GM18508 (cell line): ENCODE data around the gene TNFRSF19.

Source experiments
- ATAC-seq: cut with Tn5 transposase; IDR thresholded peaks from one replicate; pipeline ENCODE4 v1.9.1; 2021; ENCODE audit warnings: moderate number of reproducible peaks; ENCODE audit not compliant: insufficient read depth, unreplicated experiment

Gene TNFRSF19

GRCh38 chr13:23707674-23708073 lies 137.5 kb downstream of the TNFRSF19 start:
- no peak for ATAC-seq

GRCh38 chr13:23709536-23709935 lies 139.3 kb downstream of the TNFRSF19 start:
- no peak for ATAC-seq

GRCh38 chr13:23710366-23710765 lies 140.2 kb downstream of the TNFRSF19 start:
- ATAC-seq = no peak

- no peak for ATAC-seq
Measured at GRCh38 chr13:23711355-23711754, 141.1 kb downstream of the TNFRSF19 start.

- no peak for ATAC-seq
Measured at GRCh38 chr13:23714672-23715071, 144.5 kb downstream of the TNFRSF19 start.

GRCh38 chr13:23715092-23715761 lies 145.0 kb downstream of the TNFRSF19 start:
- ATAC-seq = no peak

GRCh38 chr13:23715762-23716235 lies 145.6 kb downstream of the TNFRSF19 start:
- no peak for ATAC-seq

- no peak for ATAC-seq
Measured at GRCh38 chr13:23716401-23716800, 146.2 kb downstream of the TNFRSF19 start.

GRCh38 chr13:23718996-23719395 lies 148.8 kb downstream of the TNFRSF19 start:
- ATAC-seq = no peak

GRCh38 chr13:23722726-23723453 lies 152.7 kb downstream of the TNFRSF19 start:
- no peak for ATAC-seq

- no peak for ATAC-seq
Measured at GRCh38 chr13:23723471-23723870, 153.3 kb downstream of the TNFRSF19 start.

- ATAC-seq = no peak
Measured at GRCh38 chr13:23724196-23724970, 154.2 kb downstream of the TNFRSF19 start.
